Osteocyte (in vitro differentiated cells): ENCODE measurements around the gene KIF17. TPM values are rescaled to one million over a fixed set of nuclear protein-coding genes. Genes with fewer than 3 reads are reported as not detected.

Experiments used
- DNase-seq: peaks from one replicate; pipeline ENCODE4 v3.0.0; 2021; ENCODE audit warnings: mixed read lengths; ENCODE audit not compliant: unreplicated experiment; ENCODE audit errors: extremely low spot score
- H3K27ac Mint-ChIP-seq: one replicate; pipeline ENCODE4 v1.8.0; 2021; ENCODE audit warnings: mild to moderate bottlenecking, mixed read lengths; ENCODE audit not compliant: unreplicated experiment
- H3K27me3 Mint-ChIP-seq: one replicate; pipeline ENCODE4 v1.8.0; 2021; ENCODE audit warnings: mixed read lengths; ENCODE audit not compliant: unreplicated experiment
- H3K36me3 Mint-ChIP-seq: one replicate; pipeline ENCODE4 v1.8.0; 2021; ENCODE audit warnings: mixed read lengths; ENCODE audit not compliant: unreplicated experiment
- H3K4me1 Mint-ChIP-seq: one replicate; pipeline ENCODE4 v1.8.0; 2021; ENCODE audit warnings: mixed read lengths; ENCODE audit not compliant: unreplicated experiment
- H3K4me3 Mint-ChIP-seq: one replicate; pipeline ENCODE4 v1.8.0; 2021; ENCODE audit warnings: mild to moderate bottlenecking, moderate library complexity, mixed read lengths; ENCODE audit not compliant: unreplicated experiment
- H3K9me3 Mint-ChIP-seq: one replicate; pipeline ENCODE4 v1.8.0; 2021; ENCODE audit warnings: mixed read lengths; ENCODE audit not compliant: unreplicated experiment
- total RNA-seq: library from RNA; stranded (reverse); gene quantifications from 2 replicates; pipeline ENCODE4 v1.2.1, GENCODE V29; 2021
- TF ChIP-seq, protein P1 (sequence below): fragments of 200-600 bp; sonication (generic); IDR thresholded peaks from 2 replicates; pipeline ENCODE4 v1.5.0; 2021; ENCODE audit warnings: antibody characterized with exemption, mild to moderate bottlenecking, moderate library complexity

Gene KIF17
- total RNA-seq, 1 donor from 2014 or later: 0.11 TPM

GRCh38 chr1:20672265-20672632, 45.6 kb downstream of the KIF17 start:
- H3K36me3 Mint-ChIP-seq: no peaks in the 10 kb centered on the region
- peaks cover 9% of the 10 kb centered on the region for H3K27me3 Mint-ChIP-seq
- H3K4me1 Mint-ChIP-seq: no peaks in the 10 kb centered on the region
- DNase-seq: no peak
- no peak overlapping the region for H3K27ac Mint-ChIP-seq
- H3K4me3 Mint-ChIP-seq: no peak overlapping the region
- TF ChIP-seq, protein P1, sequence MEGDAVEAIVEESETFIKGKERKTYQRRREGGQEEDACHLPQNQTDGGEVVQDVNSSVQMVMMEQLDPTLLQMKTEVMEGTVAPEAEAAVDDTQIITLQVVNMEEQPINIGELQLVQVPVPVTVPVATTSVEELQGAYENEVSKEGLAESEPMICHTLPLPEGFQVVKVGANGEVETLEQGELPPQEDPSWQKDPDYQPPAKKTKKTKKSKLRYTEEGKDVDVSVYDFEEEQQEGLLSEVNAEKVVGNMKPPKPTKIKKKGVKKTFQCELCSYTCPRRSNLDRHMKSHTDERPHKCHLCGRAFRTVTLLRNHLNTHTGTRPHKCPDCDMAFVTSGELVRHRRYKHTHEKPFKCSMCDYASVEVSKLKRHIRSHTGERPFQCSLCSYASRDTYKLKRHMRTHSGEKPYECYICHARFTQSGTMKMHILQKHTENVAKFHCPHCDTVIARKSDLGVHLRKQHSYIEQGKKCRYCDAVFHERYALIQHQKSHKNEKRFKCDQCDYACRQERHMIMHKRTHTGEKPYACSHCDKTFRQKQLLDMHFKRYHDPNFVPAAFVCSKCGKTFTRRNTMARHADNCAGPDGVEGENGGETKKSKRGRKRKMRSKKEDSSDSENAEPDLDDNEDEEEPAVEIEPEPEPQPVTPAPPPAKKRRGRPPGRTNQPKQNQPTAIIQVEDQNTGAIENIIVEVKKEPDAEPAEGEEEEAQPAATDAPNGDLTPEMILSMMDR: no peak
- H3K9me3 Mint-ChIP-seq: no peaks in the 10 kb centered on the region

- Mint-ChIP-seq H3K27ac (no peak overlapping the region), H3K4me1 (no peaks in the 10 kb centered on the region), H3K36me3 (no peaks in the 10 kb centered on the region), H3K9me3 (no peaks in the 10 kb centered on the region), H3K4me3 (no peak overlapping the region), H3K27me3 (peaks cover 3% of the 10 kb centered on the region)
- DNase-seq: no peak
- TF ChIP-seq, protein P1: no peak
Measured at GRCh38 chr1:20670936-20671335, 46.9 kb downstream of the KIF17 start.

GRCh38 chr1:20668581-20668980, 49.2 kb downstream of the KIF17 start:
- H3K4me1 Mint-ChIP-seq: no peaks in the 10 kb centered on the region
- TF ChIP-seq, protein P1: no peak
- H3K9me3 Mint-ChIP-seq: no peaks in the 10 kb centered on the region
- no peak overlapping the region for H3K27ac Mint-ChIP-seq
- DNase-seq: no peak
- no peak overlapping the region for H3K4me3 Mint-ChIP-seq
- no peaks in the 10 kb centered on the region for H3K27me3 Mint-ChIP-seq
- H3K36me3 Mint-ChIP-seq: no peaks in the 10 kb centered on the region

DNA sequence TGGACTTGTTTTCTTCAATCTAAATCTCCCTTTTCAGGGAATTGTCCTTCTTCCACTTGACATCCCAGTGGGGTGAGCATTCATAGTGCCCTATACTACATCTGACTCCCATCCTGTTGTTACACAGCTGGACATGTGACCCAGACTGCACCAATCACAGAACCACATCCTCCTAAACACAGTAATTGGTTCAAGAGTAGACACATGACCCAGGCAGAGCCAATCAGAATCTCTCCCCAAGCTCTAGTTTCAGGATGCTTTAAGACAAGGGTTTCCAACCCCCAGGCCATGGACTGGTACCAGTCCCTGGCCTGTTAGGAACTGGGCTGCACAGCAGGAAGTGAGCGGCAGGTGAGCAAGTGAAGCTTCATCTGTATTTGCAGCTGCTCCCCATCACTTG, 51.0 kb downstream of the KIF17 start:
- no peak overlapping the region for H3K27ac Mint-ChIP-seq
- peaks cover 9% of the 10 kb centered on the region for H3K4me1 Mint-ChIP-seq
- H3K9me3 Mint-ChIP-seq: no peaks in the 10 kb centered on the region
- no peak for DNase-seq
- no peaks in the 10 kb centered on the region for H3K27me3 Mint-ChIP-seq
- H3K4me3 Mint-ChIP-seq: no peak overlapping the region
- no peaks in the 10 kb centered on the region for H3K36me3 Mint-ChIP-seq
- TF ChIP-seq, protein P1: no peak

- no peaks in the 10 kb centered on the region for H3K9me3 Mint-ChIP-seq
- H3K36me3 Mint-ChIP-seq: no peaks in the 10 kb centered on the region
- no peak overlapping the region for H3K27ac Mint-ChIP-seq
- H3K4me1 Mint-ChIP-seq: peaks cover 11% of the 10 kb centered on the region
- no peak overlapping the region for H3K4me3 Mint-ChIP-seq
- no peaks in the 10 kb centered on the region for H3K27me3 Mint-ChIP-seq
- TF ChIP-seq, protein P1: no peak
- DNase-seq: no peak
Measured at GRCh38 chr1:20666146-20666545, 51.7 kb downstream of the KIF17 start.
